Measurements from ENCODE around the gene ATXN2L. TPM values are rescaled to one million over a fixed set of nuclear protein-coding genes. Genes with fewer than 3 reads are reported as not detected.
A peak's percentile ranks its signal among the peaks of the same experiment; 100 is the strongest.

Gene ATXN2L
- total and polyA plus RNA-seq, 2 of the 13 experiments (the other 11 are each of a cell fraction or from before 2014, with no cell fraction given), result 40.8 to 55.1 TPM

DNA sequence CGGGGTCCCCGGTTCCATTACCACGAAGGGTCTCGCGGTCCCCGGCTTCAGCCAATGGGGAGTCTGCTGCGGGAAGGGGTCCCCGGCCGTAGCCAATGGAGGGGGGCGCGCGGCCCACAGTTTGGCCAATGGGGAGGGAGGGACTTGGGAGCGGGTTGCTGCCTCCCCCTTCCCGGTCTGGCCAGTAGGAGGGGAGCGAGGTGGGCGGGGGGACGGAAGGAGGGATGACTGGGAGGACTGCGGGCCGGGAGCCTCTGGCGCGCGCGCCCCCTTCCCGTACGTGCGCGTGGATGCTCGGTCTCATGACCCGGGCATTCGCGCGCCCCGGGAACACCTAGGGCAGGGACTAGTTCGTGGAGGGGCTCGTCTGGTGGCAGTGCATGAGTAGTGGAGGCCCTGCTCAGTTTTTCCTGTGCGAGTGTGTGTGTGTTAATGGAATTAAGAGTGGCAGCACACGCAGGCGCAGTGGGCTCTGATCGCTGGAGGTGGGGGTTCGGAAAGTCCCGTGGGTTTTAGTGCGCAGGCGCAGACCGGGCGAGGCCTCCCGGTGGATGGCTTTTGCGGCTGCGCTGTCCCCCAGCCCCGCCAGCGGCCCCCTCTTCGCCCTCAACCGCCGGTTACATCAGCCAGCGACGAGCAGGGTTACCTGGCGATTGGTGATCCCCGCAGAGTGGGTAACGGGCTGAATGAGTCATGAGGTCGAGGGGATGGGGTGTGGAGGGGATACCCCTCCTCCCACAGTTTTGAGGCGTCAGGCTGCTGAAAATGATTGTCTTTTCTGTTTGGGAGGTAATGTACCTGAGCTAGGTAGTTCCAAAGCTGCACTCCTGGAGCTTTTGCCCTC lies 1.3 kb downstream of the ATXN2L start (continued):
- TF ChIP-seq, protein P1, sequence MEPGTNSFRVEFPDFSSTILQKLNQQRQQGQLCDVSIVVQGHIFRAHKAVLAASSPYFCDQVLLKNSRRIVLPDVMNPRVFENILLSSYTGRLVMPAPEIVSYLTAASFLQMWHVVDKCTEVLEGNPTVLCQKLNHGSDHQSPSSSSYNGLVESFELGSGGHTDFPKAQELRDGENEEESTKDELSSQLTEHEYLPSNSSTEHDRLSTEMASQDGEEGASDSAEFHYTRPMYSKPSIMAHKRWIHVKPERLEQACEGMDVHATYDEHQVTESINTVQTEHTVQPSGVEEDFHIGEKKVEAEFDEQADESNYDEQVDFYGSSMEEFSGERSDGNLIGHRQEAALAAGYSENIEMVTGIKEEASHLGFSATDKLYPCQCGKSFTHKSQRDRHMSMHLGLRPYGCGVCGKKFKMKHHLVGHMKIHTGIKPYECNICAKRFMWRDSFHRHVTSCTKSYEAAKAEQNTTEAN (CRISPR knock-in tag; conservative IDR thresholded peaks at IDR 0.05), result 0 out of 2 replicates have a peak, but pooled peaks have one; percentile 56
- TF ChIP-seq SUZ12 (IDR thresholded peaks at IDR 0.05; ENCODE audit: low read depth, low read length) (no peak), HDAC2 (CRISPR knock-in tag; IDR thresholded peaks at IDR 0.05) (peak; percentile 26; the same call in 1 of the 2 replicates), ZNF780A (CRISPR knock-in tag; IDR thresholded peaks at IDR 0.05) (no peak), ZNF296 (CRISPR knock-in tag; conservative IDR thresholded peaks at IDR 0.05) (no peak), ZNF180 (CRISPR knock-in tag; IDR thresholded peaks at IDR 0.05; ENCODE audit: borderline replicate concordance, low read depth) (no peak), MTF1 (CRISPR knock-in tag; IDR thresholded peaks at IDR 0.05) (no peak), DBP (CRISPR knock-in tag; IDR thresholded peaks at IDR 0.05; ENCODE audit: not compliant biosample characterization) (peak; percentile 86), SKI (IDR thresholded peaks at IDR 0.05; ENCODE audit: partially characterized antibody) (no peak), CHD4 (IDR thresholded peaks at IDR 0.05; ENCODE audit: borderline replicate concordance, low read length) (no peak), ZMYM4 (CRISPR knock-in tag; IDR thresholded peaks at IDR 0.05) (peak; percentile 55), SMC3 (IDR thresholded peaks at IDR 0.05; ENCODE audit: low read length) (no peak), NFAT5 (CRISPR knock-in tag; IDR thresholded peaks at IDR 0.05) (peak; percentile 82), ATF6 (CRISPR knock-in tag; conservative IDR thresholded peaks at IDR 0.05) (no peak), ZNF225 (CRISPR knock-in tag; IDR thresholded peaks at IDR 0.05) (peak; percentile 40; the same call in 1 of the 2 replicates), RFXAP (CRISPR knock-in tag; IDR thresholded peaks at IDR 0.05; ENCODE audit: borderline replicate concordance) (peak; percentile 69; the same call in 1 of the 2 replicates), KAT7 (CRISPR knock-in tag; IDR thresholded peaks at IDR 0.05; ENCODE audit: borderline replicate concordance) (peak; percentile 89), FIP1L1 (IDR thresholded peaks at IDR 0.05; ENCODE audit: borderline replicate concordance, insufficient read depth, low read depth, low read length) (no peak)
- TF ChIP-seq, protein P2, sequence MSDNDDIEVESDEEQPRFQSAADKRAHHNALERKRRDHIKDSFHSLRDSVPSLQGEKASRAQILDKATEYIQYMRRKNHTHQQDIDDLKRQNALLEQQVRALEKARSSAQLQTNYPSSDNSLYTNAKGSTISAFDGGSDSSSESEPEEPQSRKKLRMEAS (IDR thresholded peaks at IDR 0.05), result peak; percentile 28; the same call in 1 of the 2 replicates
